ENCODE data around the gene VIT.

The VIT gene

GRCh38 chr2:36696533-36696932 lies at the start of gene VIT:
Gene VIT (plus strand): TSS chr2:36696707. CDS start chr2:36716371, 19,664 bp downstream.
- no peak for DNase-seq

DNA sequence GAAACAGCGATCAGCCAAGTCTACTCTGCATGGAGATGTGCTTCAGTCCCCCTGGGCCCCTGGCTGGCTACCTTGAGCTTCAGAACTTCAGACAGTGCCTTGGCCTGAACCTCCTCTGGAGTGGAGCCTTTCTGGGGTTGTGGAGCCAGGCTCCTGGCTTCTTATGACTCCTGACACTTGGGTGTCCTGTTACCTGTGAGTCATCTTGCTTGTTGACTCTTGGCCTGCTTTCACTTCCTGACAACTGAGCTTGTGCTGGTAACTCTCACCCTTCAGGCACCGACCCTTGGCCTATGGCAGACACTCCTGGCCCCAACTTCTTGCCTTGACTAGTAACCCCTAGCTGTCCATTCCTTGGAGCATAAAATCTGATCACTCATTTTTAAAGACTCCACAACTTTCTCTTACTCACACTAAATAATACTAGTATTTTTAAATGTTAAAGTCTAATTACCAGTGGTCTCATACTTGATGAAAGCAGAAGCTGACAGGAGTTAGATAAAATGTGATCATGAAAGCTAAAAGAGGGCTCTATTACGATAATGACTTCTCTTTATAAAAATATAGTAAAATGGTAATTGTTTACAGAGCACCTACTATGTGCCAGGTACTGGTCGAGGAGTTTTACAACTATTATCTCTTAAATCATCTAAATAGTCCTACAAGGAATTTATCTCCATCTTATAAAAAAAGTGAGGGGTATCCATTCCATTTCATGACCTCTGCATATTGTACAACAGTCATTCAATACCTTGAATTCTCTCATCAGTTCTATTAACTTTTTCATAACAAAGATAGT lies 46.3 kb upstream of the VIT start:
- DNase-seq: no peak

GRCh38 chr2:36653155-36653554 lies 43.4 kb upstream of the VIT start:
- no peak for DNase-seq

- DNase-seq: no peak
These were observed 42.4 kb upstream of the VIT start for GRCh38 chr2:36653967-36654694.

- DNase-seq: no peak
These were observed 41.1 kb upstream of the VIT start for GRCh38 chr2:36655453-36655852.

DNA sequence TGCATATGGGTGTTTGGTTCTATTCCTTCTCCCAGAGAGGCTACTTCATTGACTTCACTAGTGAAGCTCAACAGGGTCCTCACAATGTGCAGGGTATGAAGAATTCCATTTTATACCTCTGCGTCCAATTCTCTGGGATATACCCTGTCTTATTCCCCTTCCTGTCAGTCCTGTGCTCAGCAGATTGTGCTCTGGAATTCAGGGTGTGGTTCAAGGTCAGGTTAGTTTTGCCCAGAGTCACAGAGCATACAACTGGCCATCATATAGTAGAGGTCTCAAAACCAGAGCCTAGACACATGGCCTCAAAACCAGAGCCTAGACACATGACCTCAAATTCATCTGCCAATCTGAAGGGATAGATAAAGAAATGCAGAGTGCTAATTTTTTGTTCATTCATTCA lies 38.8 kb upstream of the VIT start:
- DNase-seq: no peak

- no peak for DNase-seq
These were observed 38.2 kb upstream of the VIT start for GRCh38 chr2:36658277-36658748.

DNA sequence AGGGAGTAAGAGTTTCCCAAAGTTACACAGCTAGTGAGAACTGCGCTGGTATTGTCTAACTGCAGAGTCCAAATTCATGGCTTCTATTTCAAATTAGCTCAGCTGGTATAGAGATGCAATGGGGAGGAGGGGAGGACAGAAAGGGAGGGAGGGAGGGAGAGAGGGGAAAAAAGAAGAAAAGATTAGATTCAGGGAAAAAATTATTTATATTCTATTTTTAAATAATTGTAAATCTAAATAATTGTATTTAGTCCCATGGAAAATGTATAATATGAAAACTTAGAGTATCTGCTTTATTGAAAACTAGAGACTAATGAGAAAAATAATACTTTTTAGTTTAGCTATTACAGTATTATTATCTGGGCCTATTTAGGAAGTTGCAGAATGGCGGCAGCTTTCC lies 37.3 kb upstream of the VIT start:
- DNase-seq: no peak

DNA sequence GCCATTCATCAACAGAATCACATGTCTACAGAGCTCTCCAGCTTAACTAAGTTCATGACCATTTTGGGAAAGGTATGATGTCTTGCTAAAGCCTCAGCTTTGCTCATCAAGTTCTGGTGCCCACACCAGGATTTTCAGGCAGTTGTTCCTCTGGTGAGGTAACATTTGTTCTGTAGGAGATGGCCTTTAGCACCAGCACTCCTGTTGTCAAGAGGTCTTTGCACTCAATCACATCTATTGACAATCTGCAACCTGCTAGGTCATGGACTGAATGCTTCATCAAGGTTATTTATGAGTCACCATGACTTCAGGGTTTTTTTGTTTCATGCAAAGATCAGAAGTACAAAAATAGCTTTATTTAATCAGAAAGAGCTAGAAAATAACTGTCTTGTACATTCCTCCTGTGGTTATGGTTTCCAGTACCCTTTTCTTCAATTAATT lies 36.6 kb upstream of the VIT start:
- no peak for DNase-seq

DNA sequence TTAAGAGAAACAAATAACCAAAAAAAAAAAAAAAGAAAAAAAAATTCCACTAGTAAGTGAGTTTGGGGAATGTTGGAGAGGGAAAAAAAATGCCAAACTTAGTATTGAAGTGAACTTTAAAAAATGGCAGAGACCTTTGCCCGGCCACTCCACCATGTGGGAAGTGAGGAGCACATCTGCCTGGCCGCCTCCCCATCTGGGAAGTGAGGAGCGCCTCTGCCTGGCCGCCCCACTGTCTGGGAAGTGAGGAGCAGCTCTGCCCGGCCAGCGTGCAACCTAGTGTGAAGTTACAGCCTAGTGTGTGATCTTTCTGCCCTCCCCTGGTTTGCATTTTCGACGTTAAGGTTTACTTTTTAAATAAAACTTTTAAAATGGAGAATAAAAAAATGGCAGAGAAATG lies 33.9 kb upstream of the VIT start:
- DNase-seq: no peak

GRCh38 chr2:36663295-36663694 lies 33.2 kb upstream of the VIT start:
- DNase-seq: no peak

- peak; percentile 73 for DNase-seq
These were observed 32.4 kb upstream of the VIT start for GRCh38 chr2:36663851-36664695.

DNA sequence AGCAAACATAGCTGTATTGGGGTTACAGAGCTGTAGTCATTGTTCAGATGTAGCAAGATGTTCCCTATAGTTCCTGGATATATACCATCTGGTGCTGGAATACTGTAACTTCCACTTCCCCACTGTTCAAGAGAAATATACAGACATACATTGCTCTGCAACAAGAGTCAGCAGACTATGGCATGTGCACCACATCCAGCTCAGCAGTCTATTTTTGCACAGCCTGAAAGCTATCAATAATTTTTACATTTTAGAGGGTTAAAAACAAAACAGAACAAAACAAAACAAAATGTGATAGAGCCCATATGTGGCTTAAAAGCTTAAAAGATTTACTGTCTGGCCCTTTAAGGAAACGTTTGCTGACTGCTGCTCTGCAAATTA lies 31.8 kb upstream of the VIT start:
- DNase-seq: no peak

- DNase-seq: no peak
These were observed 28.6 kb upstream of the VIT start for GRCh38 chr2:36667931-36668330.

DNA sequence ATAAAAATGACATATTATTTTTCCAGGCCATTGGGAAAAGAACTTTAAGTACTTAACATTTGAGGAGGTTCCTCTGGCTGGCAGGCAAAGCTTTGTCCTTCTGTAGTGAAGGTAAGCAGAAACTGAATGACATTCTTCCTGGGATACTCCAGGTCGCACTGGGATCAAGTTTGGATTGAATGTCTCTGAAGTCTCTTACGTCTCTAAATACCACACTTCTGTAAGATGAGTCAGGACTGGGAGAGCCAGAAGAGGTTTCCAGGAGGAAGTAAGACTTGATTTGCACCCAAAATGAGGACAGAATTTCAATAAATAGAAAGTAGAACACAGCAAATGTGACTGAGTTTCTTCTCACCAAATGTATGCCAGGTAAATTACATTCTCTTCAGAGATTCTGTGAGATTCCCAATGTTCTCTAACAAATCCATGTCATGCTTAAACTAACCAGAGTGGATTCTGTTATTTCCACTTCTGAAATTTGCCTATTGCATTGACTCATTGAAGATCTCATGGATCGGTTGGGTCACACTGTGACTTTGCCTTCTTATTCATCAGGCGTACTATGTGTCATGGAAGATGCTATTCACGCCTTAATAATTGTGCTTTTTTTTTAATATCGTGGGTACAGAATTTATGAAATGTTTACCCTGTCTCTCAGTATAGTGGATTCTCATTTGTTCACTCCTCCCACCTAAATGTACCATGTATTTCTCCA lies 25.5 kb upstream of the VIT start:
- no peak for DNase-seq

GRCh38 chr2:36671731-36672130 lies 24.8 kb upstream of the VIT start:
- DNase-seq: no peak

DNA sequence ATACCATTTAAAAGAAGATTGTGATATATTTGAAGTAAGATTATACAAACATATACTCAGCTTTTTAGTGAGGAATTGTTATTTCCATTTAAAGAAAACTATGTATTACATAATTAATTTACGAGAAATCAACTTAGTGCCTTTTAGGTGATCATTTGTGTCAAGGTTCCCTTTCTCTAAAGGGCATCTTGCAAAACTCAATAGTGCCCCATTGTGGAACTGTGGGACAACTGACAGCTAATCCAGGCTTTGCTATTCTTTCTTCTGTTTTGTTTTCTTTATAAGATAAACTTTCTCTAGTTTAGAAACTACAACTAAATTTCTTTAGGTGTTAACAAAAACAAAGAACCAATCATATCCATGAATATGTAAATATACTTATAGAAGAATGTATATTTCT lies 24.3 kb upstream of the VIT start:
- peak; percentile 12 for DNase-seq

- DNase-seq: no peak
These were observed 20.8 kb upstream of the VIT start for GRCh38 chr2:36675579-36676282.

DNA sequence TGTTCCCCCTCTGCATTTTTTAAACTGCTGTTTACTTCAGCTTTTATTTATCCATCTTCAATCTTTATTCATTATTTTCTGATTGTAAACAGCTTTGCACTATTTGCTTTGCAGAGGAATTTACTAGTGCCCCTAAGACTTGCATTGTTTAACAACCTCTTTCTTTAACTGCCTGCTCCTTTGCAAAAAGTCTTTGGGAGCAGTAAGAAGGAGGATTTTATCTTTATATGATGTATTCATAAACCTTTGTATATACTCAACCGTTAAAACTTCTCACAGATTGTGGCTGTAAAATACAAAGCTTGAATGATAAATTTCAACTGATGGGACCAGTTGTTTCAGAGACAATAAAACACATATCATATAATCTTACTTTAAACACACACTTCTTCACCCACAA lies 20.1 kb upstream of the VIT start:
- no peak for DNase-seq

DNA sequence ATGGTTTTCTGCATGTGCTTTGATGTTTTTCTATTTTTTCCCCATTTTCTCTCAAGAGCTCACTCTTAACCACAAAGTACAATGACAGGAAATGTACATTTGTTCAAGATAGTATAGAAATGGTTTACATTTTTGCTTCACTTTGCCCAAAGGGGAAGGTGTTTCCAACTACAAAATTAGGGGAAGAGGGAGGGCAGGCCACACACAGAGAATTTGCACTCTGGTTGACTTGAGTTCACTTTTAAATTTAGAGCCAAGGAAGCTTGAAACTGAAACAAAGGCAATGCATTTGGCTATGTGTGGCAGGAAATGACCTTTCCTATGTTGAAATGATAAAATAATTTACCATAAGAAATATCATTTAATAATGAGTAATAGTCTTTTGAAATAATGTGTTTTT lies 19.1 kb upstream of the VIT start:
- DNase-seq: no peak

DNA sequence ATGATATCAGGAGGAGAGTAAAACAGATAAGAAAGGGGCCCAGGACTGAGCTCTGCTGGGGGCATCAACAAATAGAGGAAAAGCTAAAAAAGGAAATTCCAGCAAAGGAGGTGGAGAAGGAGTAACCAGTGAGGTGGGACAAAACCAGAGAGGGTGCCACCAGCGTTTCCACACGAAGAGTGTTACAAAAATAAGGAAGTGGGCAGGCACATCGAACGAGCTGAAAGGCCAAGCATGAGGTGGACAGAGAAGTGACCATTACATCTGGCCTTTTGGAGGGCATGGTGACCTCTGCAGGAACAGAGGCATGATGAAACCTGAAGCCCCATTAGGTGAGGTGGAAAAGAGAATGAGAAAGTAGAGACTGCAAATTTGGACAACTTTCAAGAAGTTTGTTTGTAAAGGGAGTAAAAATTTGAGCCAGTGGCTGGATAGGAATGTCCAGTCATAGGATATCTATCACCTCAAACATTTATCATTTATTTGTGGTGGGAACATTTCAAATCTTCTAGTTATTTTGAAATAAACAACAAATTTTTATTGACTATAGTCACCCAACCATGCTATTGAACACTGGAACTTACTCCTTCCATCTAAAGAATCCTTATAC lies 18.4 kb upstream of the VIT start:
- DNase-seq: no peak

GRCh38 chr2:36678856-36679255 lies 17.7 kb upstream of the VIT start:
- DNase-seq: no peak

Measured in hematopoietic multipotent progenitor cell treated with erythropoietin and hydrocortisone succinate and interleukin-3 and kit ligand, for 8 days (in vitro differentiated cells).